GM10847 (cell line): ENCODE results near the gene PARK7.

Source experiments
- POLR2A ChIP-seq: IDR thresholded peaks from 2 replicates; pipeline ENCODE4 v1.6.1; 2011; ENCODE audit not compliant: insufficient read length; ENCODE audit errors: extremely low read depth

PARK7 gene

DNA sequence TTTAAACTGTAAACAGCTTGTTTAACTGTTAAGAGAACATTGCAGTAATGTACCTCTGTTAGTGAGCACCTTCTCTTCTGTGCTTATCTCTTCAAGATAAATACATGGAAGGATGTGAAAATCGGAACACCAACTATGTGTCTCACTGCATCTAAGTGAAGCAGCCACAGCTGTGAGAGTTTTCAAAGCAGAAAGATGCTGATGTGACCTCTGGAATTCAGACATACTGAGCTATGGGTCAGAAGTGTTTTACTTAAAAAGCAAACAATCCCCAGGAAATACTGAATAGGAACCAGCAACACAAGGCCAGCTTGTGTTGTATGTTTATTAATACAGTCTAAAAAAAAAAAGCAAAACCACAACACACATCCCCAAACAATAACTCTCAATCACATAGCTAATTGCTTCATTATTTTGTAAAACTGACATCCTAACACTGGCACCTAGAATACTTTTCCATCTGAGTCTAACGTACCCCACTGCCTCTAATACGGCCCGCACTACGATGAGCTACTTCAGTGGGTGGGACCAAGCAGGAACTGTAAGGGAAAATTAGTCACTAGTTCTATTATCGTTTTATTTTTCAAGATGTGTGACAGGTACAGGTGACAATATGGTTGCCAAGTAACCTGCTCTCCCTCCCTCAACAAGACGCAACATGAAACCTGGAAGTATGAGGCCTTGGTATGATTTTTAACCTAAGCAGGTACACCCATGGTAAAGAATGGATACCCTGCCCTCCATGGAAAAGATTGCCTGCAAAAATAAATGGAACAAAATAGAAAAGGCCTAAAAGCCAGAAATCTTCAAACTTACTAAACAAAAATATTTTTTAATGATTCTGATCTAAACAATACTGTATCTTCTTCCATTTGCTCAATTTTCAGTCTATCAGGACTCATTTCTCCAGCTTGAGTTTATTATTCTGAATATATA lies 50.7 kb downstream of the PARK7 start:
- no peak for TF ChIP-seq POLR2A

DNA sequence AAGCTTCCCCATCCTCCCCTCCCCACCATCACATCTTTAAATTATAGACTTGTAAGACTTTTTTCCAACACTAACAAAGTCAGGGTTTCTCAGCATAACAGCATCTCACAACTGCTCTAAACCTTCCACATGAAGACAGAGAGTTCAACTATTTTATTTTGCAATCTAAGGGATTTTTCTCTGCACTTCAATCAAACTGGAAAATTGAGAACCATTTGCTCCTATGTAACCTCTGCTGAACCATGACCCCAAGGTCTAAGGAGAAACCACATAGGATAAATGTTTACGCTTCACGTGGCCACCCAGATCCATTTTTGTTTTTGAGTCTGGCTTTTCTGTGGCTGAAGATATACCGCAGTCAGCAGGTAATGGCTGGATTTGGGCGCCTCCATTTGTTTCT lies 51.4 kb downstream of the PARK7 start:
- no peak for TF ChIP-seq POLR2A

DNA sequence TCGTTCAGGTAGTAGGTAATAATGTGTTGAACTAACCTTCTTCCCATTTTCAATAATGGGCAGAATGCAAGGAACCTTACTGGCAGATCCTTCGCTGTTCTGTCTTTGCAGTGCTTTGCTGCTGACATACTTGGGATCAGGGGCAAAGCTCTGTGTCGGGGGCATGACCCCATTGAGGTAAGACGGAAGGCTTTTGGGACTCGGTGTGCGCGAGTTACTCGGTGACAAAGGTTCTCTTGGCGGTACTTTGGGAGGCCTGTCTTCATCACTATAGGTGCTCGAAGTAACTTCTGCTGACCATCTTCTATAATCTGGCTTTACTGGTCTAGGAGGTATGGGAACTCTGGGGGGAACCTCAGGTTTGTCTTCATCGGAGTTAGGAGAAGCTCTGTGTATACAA lies 51.9 kb downstream of the PARK7 start:
- TF ChIP-seq POLR2A: no peak

DNA sequence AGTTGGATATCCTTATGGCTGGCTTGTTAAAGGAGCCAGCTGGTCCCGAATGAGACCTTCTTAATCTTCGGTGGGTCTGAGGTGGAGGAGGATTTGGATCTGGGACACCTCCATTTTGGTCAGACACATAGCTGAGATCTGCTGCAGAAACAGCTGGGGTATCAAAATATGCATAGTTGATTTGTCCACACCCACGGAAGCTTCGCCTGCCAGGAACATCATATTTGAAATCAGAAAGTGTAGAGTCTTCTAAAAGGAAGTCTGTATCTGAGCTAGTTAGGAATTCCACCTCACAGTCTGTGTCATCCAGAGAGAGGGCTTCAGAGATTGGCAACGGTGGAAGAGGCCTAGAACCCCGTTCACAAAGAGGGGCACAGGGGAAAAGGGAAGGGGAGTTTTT lies 52.3 kb downstream of the PARK7 start:
- TF ChIP-seq POLR2A: no peak

- no peak for TF ChIP-seq POLR2A
These were observed 53.0 kb downstream of the PARK7 start for GRCh38 chr1:8014381-8014988.

GRCh38 chr1:8015036-8015808 lies 53.7 kb downstream of the PARK7 start:
- TF ChIP-seq POLR2A: no peak

- TF ChIP-seq POLR2A: no peak
These were observed 54.3 kb downstream of the PARK7 start for GRCh38 chr1:8015809-8016165.

GRCh38 chr1:8016210-8016894 lies 54.8 kb downstream of the PARK7 start:
- TF ChIP-seq POLR2A: no peak

DNA sequence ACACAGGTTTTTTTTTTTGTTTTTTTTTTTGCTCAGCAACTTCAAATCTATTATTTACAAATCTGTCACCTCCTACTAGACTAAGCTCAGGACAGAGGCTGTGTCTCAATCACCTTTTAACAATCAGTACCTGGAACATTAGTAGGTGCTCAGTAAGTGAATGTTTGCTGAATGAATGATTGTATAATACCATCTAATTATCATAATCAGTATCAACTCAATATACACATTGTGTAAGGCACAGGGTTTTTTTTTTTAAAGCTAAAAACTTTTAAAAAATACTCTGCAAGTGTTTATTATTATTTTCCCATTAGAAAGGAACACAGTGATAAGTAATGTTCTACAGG lies 55.4 kb downstream of the PARK7 start:
- TF ChIP-seq POLR2A: no peak

DNA sequence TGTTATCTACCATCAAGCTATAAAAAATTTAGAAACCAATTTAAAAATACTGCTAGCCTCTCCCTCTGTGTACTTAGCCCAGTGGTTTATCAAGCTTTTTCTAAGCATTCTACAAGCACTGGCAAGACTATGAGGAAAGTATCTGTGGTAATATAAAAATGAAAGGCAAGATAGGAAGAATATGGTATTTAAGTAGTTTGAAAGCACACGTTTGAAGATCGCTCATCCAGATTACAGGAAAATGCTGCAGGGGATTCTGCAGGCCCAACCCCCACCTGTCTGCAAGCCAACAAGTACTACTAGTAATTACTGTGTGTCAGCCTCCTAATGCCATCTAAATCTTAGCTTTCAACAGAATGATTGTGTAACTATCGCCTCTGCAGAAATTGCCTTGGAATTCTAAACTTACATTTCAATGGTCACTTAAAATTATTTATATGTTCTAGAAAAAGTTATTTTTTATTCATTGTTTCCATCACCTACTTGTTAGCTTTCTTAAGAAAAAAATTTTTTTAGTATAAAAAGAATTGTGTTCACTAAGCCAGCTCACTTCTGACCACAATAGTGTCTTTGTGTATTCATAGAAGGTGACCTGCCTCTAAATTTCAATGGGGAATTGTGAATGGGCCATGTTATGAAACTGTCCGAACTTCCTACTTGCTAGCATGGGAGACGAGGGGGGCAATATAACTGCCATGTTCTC lies 56.1 kb downstream of the PARK7 start:
- no peak for TF ChIP-seq POLR2A

GRCh38 chr1:8018492-8019228 lies 57.1 kb downstream of the PARK7 start:
- TF ChIP-seq POLR2A: no peak

- no peak for TF ChIP-seq POLR2A
These were observed 57.7 kb downstream of the PARK7 start for GRCh38 chr1:8019229-8019620.

DNA sequence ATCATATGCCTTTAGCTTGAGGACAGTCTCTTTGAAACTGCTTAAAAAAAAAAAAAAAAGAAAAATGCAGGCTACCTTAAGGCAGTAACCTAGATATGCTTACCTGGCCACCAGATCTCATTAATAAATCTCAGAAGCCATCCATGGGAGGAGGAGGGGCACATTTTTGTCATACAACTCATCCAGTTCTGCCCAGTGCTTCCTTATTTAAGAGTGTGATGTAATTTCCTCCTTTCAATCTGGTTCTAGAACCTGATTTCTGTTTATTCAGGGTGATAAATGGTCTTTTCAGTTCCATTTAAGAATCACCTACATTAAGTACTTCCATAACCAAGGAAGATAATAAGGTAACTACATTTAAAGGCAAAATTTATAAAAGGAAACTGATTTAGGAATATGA lies 58.5 kb downstream of the PARK7 start:
- TF ChIP-seq POLR2A: no peak

DNA sequence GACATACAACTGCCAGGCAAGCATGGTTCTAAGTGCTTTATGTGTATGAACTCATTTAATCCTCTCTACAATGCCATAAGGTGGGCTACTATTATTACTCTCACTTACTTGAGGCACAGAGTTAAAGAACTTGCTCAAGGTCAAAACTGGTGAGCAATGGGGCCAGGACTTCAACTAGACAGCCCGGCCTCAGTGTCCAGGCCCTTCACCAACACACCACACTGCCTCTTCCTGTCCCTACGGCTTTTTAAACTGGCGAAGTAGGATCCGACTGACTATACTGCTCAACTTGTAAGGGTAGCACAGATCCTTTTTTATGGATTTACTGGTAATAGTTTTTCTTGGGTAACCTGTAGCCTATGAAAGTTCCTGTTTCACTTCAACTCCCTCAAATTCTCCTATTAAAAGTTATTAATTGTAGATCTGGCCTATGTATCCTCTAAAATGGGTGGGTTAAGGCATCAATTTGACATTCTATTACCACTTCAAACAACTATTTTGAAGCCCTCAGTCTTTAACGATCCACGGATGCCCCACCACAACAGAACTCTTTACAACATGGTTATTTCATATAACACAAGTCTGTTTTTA lies 60.3 kb downstream of the PARK7 start:
- TF ChIP-seq POLR2A: no peak
